SK-N-SH (cell line): ENCODE data around the gene ONECUT1. TPM values are rescaled to one million over a fixed set of nuclear protein-coding genes. Genes with fewer than 3 reads are reported as not detected.

ENCODE experiments used
- CTCF ChIA-PET: fragments of 300-600, 350-600 bp; formaldehyde crosslinking; extraction: SDS; loops from one replicate; lab custom pipeline; 2021; lab: Yijun Ruan, JAX
- POLR2A ChIA-PET: fragments of 350-600 bp; sonication (Branson Sonifier 250); formaldehyde crosslinking; extraction: SDS; loops from one replicate; lab custom pipeline; 2020; ENCODE audit warnings: antibody characterized with exemption, inconsistent platforms; lab: Yijun Ruan, JAX
- DNase-seq: peaks from one replicate; pipeline ENCODE4 v3.0.0; 2012
- H2AFZ ChIP-seq: fragments of 200-600 bp; sonication (generic); 2 replicates; pipeline ENCODE4 v1.8.1; 2016; ENCODE audit warnings: antibody characterized with exemption, mild to moderate bottlenecking, low read depth
- H3F3A ChIP-seq: fragments of 200-600 bp; sonication (generic); replicated peaks from 2 replicates; pipeline ENCODE3; 2016; ENCODE audit warnings: antibody characterized with exemption, mild to moderate bottlenecking; ENCODE audit not compliant: insufficient read depth
- H3K27ac ChIP-seq, 2 experiments: fragments of 200-500 bp in 1 of 2; fragments of 200-600 bp in 1 of 2; sonication (Bioruptor generic) in 1 of 2; sonication (generic), shearing (Covaris generic) in 1 of 2; 2 replicates each; pipeline versions ENCODE4 v1.5.1 to v1.6.1; 2014 to 2016; ENCODE audit warnings: low read depth in 2 of 2, inconsistent platforms in 1 of 2, low read length in 1 of 2, mild to moderate bottlenecking in 1 of 2, mixed read lengths in 1 of 2
- H3K27me3 ChIP-seq: fragments of 200-600 bp; sonication (generic), shearing (Covaris generic); 2 replicates; pipeline ENCODE4 v1.6.1; 2016; ENCODE audit warnings: mixed run types; ENCODE audit not compliant: insufficient read depth
- H3K36me3 ChIP-seq, 2 experiments: fragments of 200-500 bp in 1 of 2; fragments of 200-600 bp in 1 of 2; sonication (Bioruptor generic) in 1 of 2; sonication (generic) in 1 of 2; replicated peaks in 1 of 2; 2 replicates each; pipeline versions ENCODE3 to v1.5.1; 2014 to 2016; ENCODE audit warnings: low read length in 1 of 2, mild to moderate bottlenecking in 1 of 2; ENCODE audit not compliant: insufficient read depth in 2 of 2, control insufficient read depth in 1 of 2
- H3K4me1 ChIP-seq, 2 experiments: fragments of 200-500 bp in 1 of 2; fragments of 200-600 bp in 1 of 2; sonication (Bioruptor generic) in 1 of 2; sonication (generic), shearing (Covaris generic) in 1 of 2; 2 replicates each; pipeline versions ENCODE4 v1.5.1 to v1.6.1; 2014 to 2016; ENCODE audit warnings: low read depth in 1 of 2, low read length in 1 of 2, mixed run types in 1 of 2; ENCODE audit not compliant: insufficient read depth in 2 of 2, control insufficient read depth in 1 of 2
- H3K4me2 ChIP-seq: fragments of 200-600 bp; sonication (generic), shearing (Covaris generic); 2 replicates; pipeline ENCODE4 v1.6.1; 2017; ENCODE audit warnings: mixed run types
- H3K4me3 ChIP-seq, 2 experiments: fragments of 200-500 bp in 1 of 2; fragments of 200-600 bp in 1 of 2; sonication (Bioruptor generic) in 1 of 2; sonication (generic), shearing (Covaris generic) in 1 of 2; 2 replicates each; pipeline versions ENCODE4 v1.5.1 to v1.8.1; 2014 to 2016; ENCODE audit warnings: low read depth in 2 of 2, inconsistent platforms in 1 of 2, low read length in 1 of 2, mild to moderate bottlenecking in 1 of 2, mixed read lengths in 1 of 2, moderate library complexity in 1 of 2
- H3K79me2 ChIP-seq: fragments of 200-600 bp; sonication (generic); 2 replicates; pipeline ENCODE4 v1.8.1; 2017; ENCODE audit warnings: mild to moderate bottlenecking; ENCODE audit not compliant: insufficient read depth
- H3K9ac ChIP-seq: fragments of 200-600 bp; sonication (generic); 2 replicates; pipeline ENCODE4 v1.6.1; 2017; ENCODE audit warnings: mixed run types
- H3K9me2 ChIP-seq: fragments of 200-600 bp; sonication (generic); 2 replicates; pipeline ENCODE4 v1.6.1; 2017; ENCODE audit warnings: mixed run types
- H3K9me3 ChIP-seq: fragments of 200-600 bp; sonication (generic); 2 replicates; pipeline ENCODE4 v1.6.1; 2017; ENCODE audit warnings: mixed run types, mild to moderate bottlenecking, moderate library complexity
- H4K20me1 ChIP-seq: fragments of 200-600 bp; sonication (generic); 2 replicates; pipeline ENCODE4 v1.6.1; 2017; ENCODE audit warnings: mild to moderate bottlenecking, mixed run types; ENCODE audit not compliant: insufficient read depth
- ELF1 ChIP-seq: IDR thresholded peaks from 2 replicates; pipeline ENCODE4 v1.4.0; 2012
- EP300 ChIP-seq, 2 experiments: IDR thresholded peaks; 2 replicates each; pipeline versions ENCODE4 v1.4.0 to v1.6.1; 2012; ENCODE audit warnings: borderline replicate concordance in 1 of 2, low read depth in 1 of 2, low read length in 1 of 2
- EZH2phosphoT487 ChIP-seq: fragments of 200-600 bp; sonication (generic); IDR thresholded peaks from 2 replicates; pipeline ENCODE4 v1.6.1; 2017; ENCODE audit warnings: low read depth, mixed run types, mild to moderate bottlenecking, antibody characterized with exemption, moderate library complexity, borderline replicate concordance
- FOSL2 ChIP-seq: IDR thresholded peaks from 2 replicates; pipeline ENCODE4 v1.4.0; 2012; ENCODE audit warnings: low read depth, mild to moderate bottlenecking, moderate library complexity, borderline replicate concordance
- FOXJ3 ChIP-seq: sonication (generic); formaldehyde crosslinking; IDR thresholded peaks from 2 replicates; pipeline ENCODE4 v1.5.1; 2020; ENCODE audit warnings: mild to moderate bottlenecking, missing genetic modification reagents
- GATA2 ChIP-seq: sonication (generic); formaldehyde crosslinking; IDR thresholded peaks from 2 replicates; pipeline ENCODE4 v1.5.0; 2020; ENCODE audit warnings: mild to moderate bottlenecking, missing genetic modification reagents
- JUND ChIP-seq: IDR thresholded peaks from 2 replicates; pipeline ENCODE4 v1.4.0; 2012
- NFIC ChIP-seq: IDR thresholded peaks from 2 replicates; pipeline ENCODE4 v1.4.0; 2012; ENCODE audit warnings: borderline replicate concordance
- NRF1 ChIP-seq: IDR thresholded peaks from 2 replicates; pipeline ENCODE4 v1.6.1; 2012; ENCODE audit warnings: low read depth, mild to moderate bottlenecking, low read length
- POLR2AphosphoS5 ChIP-seq: IDR thresholded peaks from 2 replicates; pipeline ENCODE4 v1.6.1; 2012; ENCODE audit warnings: low read depth, low read length
- RCOR1 ChIP-seq: fragments of 150-350 bp; IDR thresholded peaks from 2 replicates; pipeline ENCODE4 v1.6.1; 2017; ENCODE audit warnings: antibody characterized with exemption, low read length
- RFX5 ChIP-seq: IDR thresholded peaks from 2 replicates; pipeline ENCODE4 v1.6.1; 2012; ENCODE audit warnings: mild to moderate bottlenecking, improper control_type of control experiment, low read length
- RXRA ChIP-seq: IDR thresholded peaks from 2 replicates; pipeline ENCODE4 v1.4.0; 2012; ENCODE audit warnings: low read depth, mild to moderate bottlenecking, borderline replicate concordance
- SIN3A ChIP-seq: IDR thresholded peaks from 2 replicates; pipeline ENCODE4 v1.6.1; 2012; ENCODE audit warnings: low read depth, mild to moderate bottlenecking, low read length, moderate library complexity, borderline replicate concordance
- TCF12 ChIP-seq: IDR thresholded peaks from 2 replicates; pipeline ENCODE4 v1.4.0; 2012
- TEAD4 ChIP-seq: IDR thresholded peaks from 2 replicates; pipeline ENCODE4 v1.4.0; 2012; ENCODE audit warnings: mild to moderate bottlenecking, borderline replicate concordance; ENCODE audit not compliant: insufficient read depth
- WGBS: methylation state at CpG from one replicate; pipeline ENCODE4 v1.1.6; 2017; ENCODE audit warnings: low lambda C conversion rate; 5-methylcytosine and 5-hydroxymethylcytosine counted together
- polyA plus RNA-seq, 3 experiments: library from polyadenylated mRNA; depleted of rRNA; stranded (reverse); fragments of >200 nt; gene quantifications; 2 replicates each; pipeline ENCODE4 v1.2.3, GENCODE V29; 2012
- TF ChIP-seq, protein P1 (sequence below): IDR thresholded peaks from 2 replicates; pipeline ENCODE4 v1.4.0; 2012; ENCODE audit warnings: low read depth, borderline replicate concordance
- TF ChIP-seq, protein P2 (sequence below): fragments of 150-350 bp; IDR thresholded peaks from 2 replicates; pipeline ENCODE4 v1.6.1; 2016; ENCODE audit warnings: mild to moderate bottlenecking, low read depth, low read length
- TF ChIP-seq, protein P3 (sequence below): IDR thresholded peaks from 2 replicates; pipeline ENCODE4 v1.4.0; 2012; ENCODE audit warnings: low read depth, borderline replicate concordance
- TF ChIP-seq, protein P4 (sequence below): IDR thresholded peaks from 2 replicates; pipeline ENCODE4 v1.6.1; 2012; ENCODE audit warnings: mild to moderate bottlenecking, low read depth, low read length, moderate library complexity

The ONECUT1 gene
- polyA plus RNA-seq, 1 of the 3 experiments (the other 2 are of a cell fraction): not detected

DNA sequence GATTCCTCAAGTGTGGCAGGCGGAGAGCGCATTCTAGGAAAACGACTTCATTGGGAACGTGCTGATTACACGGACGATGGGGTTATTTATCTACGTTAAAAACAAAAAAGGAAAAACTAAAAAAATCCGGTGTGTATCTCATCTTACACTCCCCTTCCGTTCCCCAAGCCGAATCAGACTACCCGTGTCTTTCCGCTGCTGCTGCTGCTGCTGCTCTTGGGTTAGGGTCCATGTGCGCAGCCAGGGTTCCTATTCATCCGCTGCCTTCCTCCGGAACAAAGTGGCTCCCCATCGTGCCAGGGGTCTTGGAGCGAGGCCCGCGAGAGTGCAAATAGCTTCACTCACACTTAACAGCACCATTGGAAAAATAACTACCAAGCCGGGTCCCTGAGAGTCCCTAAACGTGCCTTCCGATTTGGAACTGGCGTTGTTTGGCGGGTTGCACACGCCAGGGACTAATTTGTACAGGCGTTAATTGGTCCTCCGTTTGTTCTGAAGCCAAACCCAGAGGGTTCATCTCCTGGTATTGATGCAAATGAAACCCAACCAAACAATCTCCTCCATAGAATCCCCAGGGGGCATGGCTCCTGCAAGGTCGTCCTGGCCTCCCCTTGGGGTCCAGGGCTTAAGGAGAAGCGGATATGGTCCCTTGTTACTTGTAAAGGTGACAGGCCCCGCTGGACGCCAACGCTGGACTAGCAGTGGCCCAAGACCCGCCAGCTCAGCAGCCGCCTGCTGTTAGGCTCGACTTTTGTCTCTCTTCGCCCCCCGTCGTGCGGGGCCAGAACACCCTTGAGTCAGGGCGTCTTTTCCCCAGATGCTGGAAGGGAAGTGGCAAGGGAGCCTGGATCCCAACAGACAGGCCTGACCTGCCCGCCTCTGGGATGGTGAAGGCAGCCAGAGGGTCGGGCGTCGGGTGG is 11.0 kb upstream of the ONECUT1 start:
- H3K9me2 ChIP-seq: no peaks in the 10 kb centered on the region
- no peak overlapping the region for H2AFZ ChIP-seq
- 32% methylated on average over 36 of the region's 44 CpGs for WGBS
- no peak overlapping the region for H3K9ac ChIP-seq
- no peak for TF ChIP-seq JUND
- TF ChIP-seq, protein P1, sequence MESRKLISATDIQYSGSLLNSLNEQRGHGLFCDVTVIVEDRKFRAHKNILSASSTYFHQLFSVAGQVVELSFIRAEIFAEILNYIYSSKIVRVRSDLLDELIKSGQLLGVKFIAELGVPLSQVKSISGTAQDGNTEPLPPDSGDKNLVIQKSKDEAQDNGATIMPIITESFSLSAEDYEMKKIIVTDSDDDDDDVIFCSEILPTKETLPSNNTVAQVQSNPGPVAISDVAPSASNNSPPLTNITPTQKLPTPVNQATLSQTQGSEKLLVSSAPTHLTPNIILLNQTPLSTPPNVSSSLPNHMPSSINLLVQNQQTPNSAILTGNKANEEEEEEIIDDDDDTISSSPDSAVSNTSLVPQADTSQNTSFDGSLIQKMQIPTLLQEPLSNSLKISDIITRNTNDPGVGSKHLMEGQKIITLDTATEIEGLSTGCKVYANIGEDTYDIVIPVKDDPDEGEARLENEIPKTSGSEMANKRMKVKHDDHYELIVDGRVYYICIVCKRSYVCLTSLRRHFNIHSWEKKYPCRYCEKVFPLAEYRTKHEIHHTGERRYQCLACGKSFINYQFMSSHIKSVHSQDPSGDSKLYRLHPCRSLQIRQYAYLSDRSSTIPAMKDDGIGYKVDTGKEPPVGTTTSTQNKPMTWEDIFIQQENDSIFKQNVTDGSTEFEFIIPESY: no peak
- TF ChIP-seq, protein P2, sequence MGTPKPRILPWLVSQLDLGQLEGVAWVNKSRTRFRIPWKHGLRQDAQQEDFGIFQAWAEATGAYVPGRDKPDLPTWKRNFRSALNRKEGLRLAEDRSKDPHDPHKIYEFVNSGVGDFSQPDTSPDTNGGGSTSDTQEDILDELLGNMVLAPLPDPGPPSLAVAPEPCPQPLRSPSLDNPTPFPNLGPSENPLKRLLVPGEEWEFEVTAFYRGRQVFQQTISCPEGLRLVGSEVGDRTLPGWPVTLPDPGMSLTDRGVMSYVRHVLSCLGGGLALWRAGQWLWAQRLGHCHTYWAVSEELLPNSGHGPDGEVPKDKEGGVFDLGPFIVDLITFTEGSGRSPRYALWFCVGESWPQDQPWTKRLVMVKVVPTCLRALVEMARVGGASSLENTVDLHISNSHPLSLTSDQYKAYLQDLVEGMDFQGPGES: no peak
- TF ChIP-seq, protein P3, sequence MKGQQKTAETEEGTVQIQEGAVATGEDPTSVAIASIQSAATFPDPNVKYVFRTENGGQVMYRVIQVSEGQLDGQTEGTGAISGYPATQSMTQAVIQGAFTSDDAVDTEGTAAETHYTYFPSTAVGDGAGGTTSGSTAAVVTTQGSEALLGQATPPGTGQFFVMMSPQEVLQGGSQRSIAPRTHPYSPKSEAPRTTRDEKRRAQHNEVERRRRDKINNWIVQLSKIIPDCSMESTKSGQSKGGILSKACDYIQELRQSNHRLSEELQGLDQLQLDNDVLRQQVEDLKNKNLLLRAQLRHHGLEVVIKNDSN: no peak
- no peak for TF ChIP-seq TEAD4
- no peak for TF ChIP-seq FOSL2
- no peak for TF ChIP-seq NFIC
- no peak for TF ChIP-seq EZH2phosphoT487
- TF ChIP-seq POLR2AphosphoS5: no peak
- no peak for TF ChIP-seq NRF1
- TF ChIP-seq RFX5: no peak
- no peak for TF ChIP-seq SIN3A
- no peak for TF ChIP-seq ELF1
- no peak for TF ChIP-seq RXRA
- TF ChIP-seq RCOR1: no peak
- TF ChIP-seq EP300 (IDR thresholded peaks at IDR 0.05; ENCODE audit: borderline replicate concordance in 1 of 2, low read depth in 1 of 2, low read length in 1 of 2): no peak
- TF ChIP-seq TCF12: no peak
- no peak for TF ChIP-seq FOXJ3
- TF ChIP-seq GATA2 (CRISPR knock-in tag): no peak
- TF ChIP-seq, protein P4, sequence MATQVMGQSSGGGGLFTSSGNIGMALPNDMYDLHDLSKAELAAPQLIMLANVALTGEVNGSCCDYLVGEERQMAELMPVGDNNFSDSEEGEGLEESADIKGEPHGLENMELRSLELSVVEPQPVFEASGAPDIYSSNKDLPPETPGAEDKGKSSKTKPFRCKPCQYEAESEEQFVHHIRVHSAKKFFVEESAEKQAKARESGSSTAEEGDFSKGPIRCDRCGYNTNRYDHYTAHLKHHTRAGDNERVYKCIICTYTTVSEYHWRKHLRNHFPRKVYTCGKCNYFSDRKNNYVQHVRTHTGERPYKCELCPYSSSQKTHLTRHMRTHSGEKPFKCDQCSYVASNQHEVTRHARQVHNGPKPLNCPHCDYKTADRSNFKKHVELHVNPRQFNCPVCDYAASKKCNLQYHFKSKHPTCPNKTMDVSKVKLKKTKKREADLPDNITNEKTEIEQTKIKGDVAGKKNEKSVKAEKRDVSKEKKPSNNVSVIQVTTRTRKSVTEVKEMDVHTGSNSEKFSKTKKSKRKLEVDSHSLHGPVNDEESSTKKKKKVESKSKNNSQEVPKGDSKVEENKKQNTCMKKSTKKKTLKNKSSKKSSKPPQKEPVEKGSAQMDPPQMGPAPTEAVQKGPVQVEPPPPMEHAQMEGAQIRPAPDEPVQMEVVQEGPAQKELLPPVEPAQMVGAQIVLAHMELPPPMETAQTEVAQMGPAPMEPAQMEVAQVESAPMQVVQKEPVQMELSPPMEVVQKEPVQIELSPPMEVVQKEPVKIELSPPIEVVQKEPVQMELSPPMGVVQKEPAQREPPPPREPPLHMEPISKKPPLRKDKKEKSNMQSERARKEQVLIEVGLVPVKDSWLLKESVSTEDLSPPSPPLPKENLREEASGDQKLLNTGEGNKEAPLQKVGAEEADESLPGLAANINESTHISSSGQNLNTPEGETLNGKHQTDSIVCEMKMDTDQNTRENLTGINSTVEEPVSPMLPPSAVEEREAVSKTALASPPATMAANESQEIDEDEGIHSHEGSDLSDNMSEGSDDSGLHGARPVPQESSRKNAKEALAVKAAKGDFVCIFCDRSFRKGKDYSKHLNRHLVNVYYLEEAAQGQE: no peak
- no peak overlapping the region for H3K4me2 ChIP-seq
- no peaks in the 10 kb centered on the region for H3F3A ChIP-seq
- H3K36me3 ChIP-seq: no peaks in the 10 kb centered on the region
- H3K27me3 ChIP-seq: peaks cover 97% of the 10 kb centered on the region
- H3K4me1 ChIP-seq: no peaks in the 10 kb centered on the region; a peak in 2 of 4 replicates
- no peaks in the 10 kb centered on the region for H3K9me3 ChIP-seq
- DNase-seq: no peak
- H3K79me2 ChIP-seq: no peaks in the 10 kb centered on the region
- no peaks in the 10 kb centered on the region for H4K20me1 ChIP-seq
- CTCF ChIA-PET: interaction anchor here (1.4 kb wide), 1 partner anchor 18 kb away, joined by 5 read pairs; no protein-coding TSS in a partner anchor
- H3K27ac ChIP-seq: no peak overlapping the region
- POLR2A ChIA-PET: no interaction called here
- no peak overlapping the region for H3K4me3 ChIP-seq
